HepG2 (cell line): ENCODE measurements around the gene ANKRD13C. TPM values are rescaled to one million over a fixed set of nuclear protein-coding genes. Genes with fewer than 3 reads are reported as not detected.

Experiments used
- CENPBD1 ChIP-seq: sonication (generic); formaldehyde crosslinking; IDR thresholded peaks from 2 replicates; pipeline ENCODE4 v1.8.0; 2022; ENCODE audit warnings: missing genetic modification reagents, low read depth, mild to moderate bottlenecking, borderline replicate concordance
- CENPX ChIP-seq: sonication (generic); formaldehyde crosslinking; IDR thresholded peaks from 2 replicates; pipeline ENCODE4 v1.9.0; 2021; ENCODE audit warnings: mild to moderate bottlenecking, missing genetic modification reagents, moderate library complexity
- ETV5 ChIP-seq: IDR thresholded peaks from 2 replicates; pipeline ENCODE4 v1.6.1; 2018; ENCODE audit warnings: missing biosample characterization, missing genetic modification reagents, inconsistent platforms, borderline replicate concordance
- MED8 ChIP-seq: sonication (generic); formaldehyde crosslinking; IDR thresholded peaks from 2 replicates; pipeline ENCODE4 v1.8.1; 2023; ENCODE audit warnings: mild to moderate bottlenecking, missing genetic modification reagents; ENCODE audit not compliant: insufficient replicate concordance
- NFAT5 ChIP-seq: sonication (generic); formaldehyde crosslinking; IDR thresholded peaks from 2 replicates; pipeline ENCODE4 v1.4.0; 2020; ENCODE audit warnings: missing genetic modification reagents
- PRDM10 ChIP-seq: sonication (generic); formaldehyde crosslinking; IDR thresholded peaks from 2 replicates; pipeline ENCODE4 v1.4.0; 2020; ENCODE audit warnings: low read depth, missing genetic modification reagents
- REST ChIP-seq, 2 experiments: IDR thresholded peaks; 2 replicates each; pipeline ENCODE4 v1.6.1; 2011 to 2012; ENCODE audit warnings: low read length in 2 of 2, borderline replicate concordance in 1 of 2, low read depth in 1 of 2, mild to moderate bottlenecking in 1 of 2, moderate library complexity in 1 of 2
- SIN3B ChIP-seq: fragments of 150-350 bp; IDR thresholded peaks from 2 replicates; pipeline ENCODE4 v1.6.1; 2014; ENCODE audit warnings: low read length
- TBP ChIP-seq: sonication (generic); formaldehyde crosslinking; IDR thresholded peaks from 2 replicates; pipeline ENCODE4 v1.5.0; 2020; ENCODE audit warnings: missing genetic modification reagents
- ZNF33A ChIP-seq: sonication (generic); formaldehyde crosslinking; IDR thresholded peaks from 2 replicates; pipeline ENCODE4 v1.5.1; 2020; ENCODE audit warnings: missing genetic modification reagents, mild to moderate bottlenecking, moderate library complexity, borderline replicate concordance
- ZNF709 ChIP-seq: sonication (generic); formaldehyde crosslinking; IDR thresholded peaks from 2 replicates; pipeline ENCODE4 v1.5.0; 2020; ENCODE audit warnings: mild to moderate bottlenecking, missing genetic modification reagents
- ZNF724P ChIP-seq: sonication (generic); formaldehyde crosslinking; IDR thresholded peaks from 2 replicates; pipeline ENCODE4 v1.8.0; 2022; ENCODE audit warnings: missing genetic modification reagents, borderline replicate concordance
- ZNF850 ChIP-seq: sonication (generic); formaldehyde crosslinking; conservative IDR thresholded peaks from 2 replicates; pipeline ENCODE4 v1.9.0; 2021; ENCODE audit warnings: mild to moderate bottlenecking, missing genetic modification reagents
- polyA plus RNA-seq, 8 experiments: library from polyadenylated mRNA; depleted of rRNA in 3 of 8; stranded (reverse) in 7 of 8; unstranded in 1 of 8; fragments of >200 nt; fragmentation: Illumina TruSeq in 4 of 8; extraction: Trizol in 4 of 8; gene quantifications; 2 replicates each; pipeline versions ENCODE4 v1.2.1 to v1.2.3, GENCODE V29; 2011 to 2016; ENCODE audit warnings: low read depth in 4 of 8, missing spikeins in 1 of 8, mixed read lengths in 1 of 8; ENCODE audit not compliant: insufficient read depth in 1 of 8
- total RNA-seq, 5 experiments: library from RNA; depleted of rRNA; stranded (reverse); fragments of >200 nt; fragmentation: Illumina TruSeq; extraction: Trizol; gene quantifications; 2 replicates each; pipeline ENCODE4 v1.2.3, GENCODE V29; 2016; ENCODE audit warnings: low read depth in 1 of 5

ANKRD13C gene
- total and polyA plus RNA-seq, 2 of the 13 experiments (the other 11 are each of a cell fraction or from before 2014, with no cell fraction given) = 6.2 to 17.6 TPM

GRCh38 chr1:70354332-70355110 is at the start of gene ANKRD13C (continued):
- TF ChIP-seq ZNF850 (CRISPR knock-in tag) = no peak
- TF ChIP-seq ZNF709 = peak; percentile 60
- TF ChIP-seq CENPBD1 (CRISPR knock-in tag) = peak; percentile 74
- no peak for TF ChIP-seq CENPX (CRISPR knock-in tag)
- peak; percentile 87 for TF ChIP-seq MED8 (CRISPR knock-in tag)
- peak in 1 of 2 experiments; percentile 68; a peak in 1 of 4 replicates for TF ChIP-seq REST (IDR thresholded peaks at IDR 0.05; ENCODE audit: borderline replicate concordance in 1 of 2, low read depth in 1 of 2, low read length in 2 of 2)
- peak; percentile 84; the same call in 1 of the 2 replicates for TF ChIP-seq NFAT5 (CRISPR knock-in tag)
- no peak for TF ChIP-seq TBP
- 0 out of 2 replicates have a peak, but pooled peaks have one; percentile 27 for TF ChIP-seq PRDM10
- TF ChIP-seq SIN3B = peak; percentile 70
- TF ChIP-seq ETV5 (CRISPR knock-in tag) = peak; percentile 49; the same call in 1 of the 2 replicates
- peak; percentile 71; the same call in 1 of the 2 replicates for TF ChIP-seq ZNF724P
- TF ChIP-seq ZNF33A = peak; percentile 76; the same call in 1 of the 2 replicates
